ENCODE results near the gene MUC4.
"Not testable (repeated sequence)": the region's sequence is repeated elsewhere in the genome, so short reads cannot be mapped to it uniquely, and the experiment has no call there.

MUC4 gene

DNA sequence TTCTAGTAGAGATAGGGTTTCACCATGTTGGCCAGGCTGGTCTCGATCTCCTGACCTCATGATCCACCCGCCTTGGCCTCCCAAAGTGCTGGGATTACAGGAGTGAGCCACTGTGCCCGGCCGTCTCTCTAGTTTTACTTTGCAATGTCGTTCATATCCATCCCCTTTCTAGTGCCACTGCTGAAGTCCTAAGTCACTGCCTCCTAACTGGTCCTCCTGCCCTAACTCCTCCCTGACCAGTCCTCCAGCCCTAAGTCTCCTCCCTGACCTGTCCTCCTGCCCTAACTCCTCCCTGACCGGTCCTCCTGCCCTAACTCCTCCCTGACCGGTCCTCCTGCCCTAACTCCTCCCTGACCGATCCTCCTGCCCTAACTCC lies 99.2 kb downstream of the MUC4 start:
- DNase-seq: not testable (repeated sequence)

GRCh38 chr3:195711813-195712534 lies 99.8 kb downstream of the MUC4 start:
- DNase-seq: no peak

GRCh38 chr3:195711091-195711812 lies 100.5 kb downstream of the MUC4 start:
- DNase-seq: not testable (repeated sequence)

- not testable (repeated sequence) for DNase-seq
Measured at GRCh38 chr3:195710126-195710905, 101.4 kb downstream of the MUC4 start.

- DNase-seq: no peak
Measured at GRCh38 chr3:195709676-195710085, 102.0 kb downstream of the MUC4 start.

- DNase-seq: no peak
Measured at GRCh38 chr3:195708626-195709481, 102.9 kb downstream of the MUC4 start.

DNA sequence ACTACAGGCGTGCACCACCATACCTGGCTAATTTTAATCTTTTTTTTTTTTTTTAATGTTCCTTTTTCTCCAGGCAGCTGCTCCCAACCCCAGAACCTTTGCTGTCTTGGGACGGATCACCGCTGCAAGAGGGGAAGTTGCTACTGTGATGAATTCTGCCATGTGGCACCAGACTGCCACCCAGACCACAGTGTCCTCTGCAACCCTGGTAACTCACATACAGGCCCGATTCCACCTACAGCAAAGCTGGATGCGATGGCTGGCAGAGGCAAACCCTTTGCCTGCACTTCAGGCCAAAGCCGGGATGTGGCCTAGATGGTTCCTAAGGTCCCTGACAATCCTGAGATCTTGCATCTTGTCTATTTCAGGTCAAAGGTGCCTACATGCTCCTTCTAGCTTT lies 103.7 kb downstream of the MUC4 start:
- DNase-seq: no peak

GRCh38 chr3:195705081-195705991 lies 106.4 kb downstream of the MUC4 start:
- no peak for DNase-seq

- DNase-seq: no peak
Measured at GRCh38 chr3:195704433-195704999, 107.2 kb downstream of the MUC4 start.

DNA sequence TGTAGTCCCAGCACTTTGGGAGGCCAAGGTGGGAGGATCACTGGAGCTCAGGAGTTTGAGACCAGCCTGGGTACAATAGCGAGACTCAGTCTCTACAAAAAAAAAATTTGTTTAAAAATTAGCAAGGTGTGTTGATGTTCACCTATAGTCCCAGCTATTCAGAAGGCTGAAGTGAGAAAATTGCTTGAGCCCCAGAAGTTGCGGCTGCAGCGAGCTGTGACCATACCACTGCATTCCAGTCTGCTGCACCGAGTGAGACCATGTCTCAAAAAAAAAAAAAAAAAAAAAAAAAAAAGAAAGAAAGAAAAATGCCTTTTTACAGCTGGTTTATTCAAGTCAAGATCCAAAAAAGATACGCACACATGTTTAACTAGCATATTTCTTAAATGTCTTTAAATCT lies 108.0 kb downstream of the MUC4 start:
- no peak for DNase-seq

GRCh38 chr3:195701042-195701915 lies 110.5 kb downstream of the MUC4 start:
- no peak for DNase-seq

GRCh38 chr3:195700319-195700718 lies 111.4 kb downstream of the MUC4 start:
- no peak for DNase-seq

- no peak for DNase-seq
Measured at GRCh38 chr3:195699860-195700259, 111.9 kb downstream of the MUC4 start.

GRCh38 chr3:195699388-195699771 lies 112.3 kb downstream of the MUC4 start:
- no peak for DNase-seq

DNA sequence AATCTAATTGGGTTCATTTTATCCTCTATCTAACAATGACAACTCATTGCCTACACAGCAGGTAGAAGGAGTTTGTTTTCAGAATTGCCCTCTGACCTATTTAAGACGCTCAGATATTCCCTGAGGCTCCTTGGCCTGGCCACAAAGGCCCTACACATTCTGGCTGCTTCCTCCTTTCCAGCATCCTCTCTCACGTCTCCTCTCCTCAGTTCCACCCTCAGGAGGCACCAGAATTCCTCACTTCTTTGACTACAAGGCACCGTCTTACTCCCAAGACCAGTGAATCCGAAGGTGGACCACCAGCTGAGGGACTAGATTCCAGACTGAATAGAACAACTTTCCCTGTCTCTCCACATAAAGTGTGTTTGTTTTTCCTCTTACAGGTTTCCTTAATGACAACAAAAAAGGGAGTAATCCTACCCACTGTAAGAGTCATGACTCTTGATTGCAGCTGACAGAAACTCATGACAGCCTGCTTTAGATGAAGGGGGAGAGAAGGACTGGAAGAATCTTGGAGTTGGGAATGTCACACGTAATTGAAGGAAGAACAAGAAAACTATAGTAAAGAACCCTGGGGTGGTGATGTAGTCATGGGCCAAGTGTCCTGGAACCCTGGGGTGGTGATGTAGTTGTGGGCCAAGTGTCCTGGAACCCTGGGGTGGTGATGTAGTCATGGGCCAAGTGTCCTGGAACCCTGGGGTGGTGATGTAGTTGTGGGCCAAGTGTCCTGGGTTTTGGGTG lies 112.9 kb downstream of the MUC4 start:
- DNase-seq: no peak

GRCh38 chr3:195698325-195698646 lies 113.4 kb downstream of the MUC4 start:
- no peak for DNase-seq

GRCh38 chr3:195697582-195698324 lies 114.0 kb downstream of the MUC4 start:
- no peak for DNase-seq

Data from SHP77 (cell line).